Muscle layer of duodenum (tissue), 2 donors: Measurements from ENCODE around the gene CACHD1.

Experiments used
- H3K27ac ChIP-seq: one replicate; pipeline ENCODE4 v1.7.0; 2013; ENCODE audit warnings: mild to moderate bottlenecking, low read length
- H3K27me3 ChIP-seq: one replicate; pipeline ENCODE4 v1.7.0; 2013; ENCODE audit warnings: low read depth, mild to moderate bottlenecking, control low read depth, low read length
- H3K36me3 ChIP-seq, 2 donors: one replicate each; pipeline ENCODE4 v1.7.0; 2013; ENCODE audit warnings: low read length in 2 of 2, control low read depth in 1 of 2, mild to moderate bottlenecking in 1 of 2; ENCODE audit not compliant: insufficient read depth in 2 of 2, control insufficient read depth in 1 of 2
- H3K4me1 ChIP-seq, 2 donors: one replicate each; pipeline ENCODE4 v1.7.0; 2013; ENCODE audit warnings: low read length in 2 of 2, mild to moderate bottlenecking in 2 of 2, control low read depth in 1 of 2, moderate library complexity in 1 of 2; ENCODE audit not compliant: insufficient read depth in 2 of 2, control insufficient read depth in 1 of 2
- H3K4me3 ChIP-seq, 2 donors: one replicate each; pipeline ENCODE4 v1.7.0; 2013; ENCODE audit warnings: low read length in 2 of 2, low read depth in 1 of 2, mild to moderate bottlenecking in 1 of 2
- H3K9me3 ChIP-seq, 2 donors: one replicate each; pipeline ENCODE4 v1.7.0; 2013; ENCODE audit warnings: low read length in 2 of 2, control low read depth in 1 of 2, mild to moderate bottlenecking in 1 of 2; ENCODE audit not compliant: control insufficient read depth in 1 of 2
- donor health status: healthy.

CACHD1 gene

GRCh38 chr1:64561993-64562392, 92.1 kb downstream of the CACHD1 start:
- H3K4me3 ChIP-seq, result no peak overlapping the region
- peaks cover 0 to 6% of the 10 kb centered on the region in 2 donors for H3K4me1 ChIP-seq

DNA sequence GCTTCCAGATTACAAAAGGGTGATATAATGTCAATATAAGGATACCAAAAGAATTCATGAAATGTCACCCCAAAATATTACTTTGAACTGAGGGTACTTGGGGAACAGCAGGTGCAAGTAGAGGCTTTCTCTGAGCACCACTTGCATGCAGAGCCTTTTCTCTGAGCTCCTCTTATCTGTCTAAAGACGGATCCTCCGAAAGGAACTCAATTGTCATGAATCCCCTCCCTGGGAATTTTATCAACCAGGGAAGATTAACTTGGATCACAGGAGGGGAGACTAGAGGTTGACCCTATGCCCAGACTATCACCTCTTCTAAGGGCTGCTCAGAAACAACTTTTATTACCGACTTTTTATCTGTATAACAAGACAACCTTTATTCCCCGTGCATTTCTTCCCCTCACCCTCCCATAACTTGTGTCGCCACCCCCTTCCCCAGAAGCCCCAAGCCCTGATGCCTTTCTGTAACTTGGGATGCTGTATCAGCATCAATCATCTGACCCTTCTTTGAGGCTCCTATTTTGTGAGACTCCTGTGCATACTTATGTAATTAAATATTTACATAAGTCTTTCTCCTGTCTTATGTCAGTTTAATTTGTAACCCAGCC, 94.1 kb downstream of the CACHD1 start:
- H3K9me3 ChIP-seq, result peaks cover 7 to 8% of the 10 kb centered on the region in 2 donors
- peaks cover 0 to 6% of the 10 kb centered on the region in 2 donors for H3K4me1 ChIP-seq
- H3K4me3 ChIP-seq, result no peak overlapping the region
- no peak overlapping the region for H3K27ac ChIP-seq
- no peaks in the 10 kb centered on the region for H3K36me3 ChIP-seq
- no peaks in the 10 kb centered on the region for H3K27me3 ChIP-seq

More at GRCh38 chr1:64561993-64562392, 92.1 kb downstream of the CACHD1 start:
- peaks cover 0 to 5% of the 10 kb centered on the region in 2 donors for H3K36me3 ChIP-seq
- H3K27me3 ChIP-seq, result no peaks in the 10 kb centered on the region
- no peak overlapping the region for H3K27ac ChIP-seq
- H3K9me3 ChIP-seq, result peaks cover 7 to 8% of the 10 kb centered on the region in 2 donors

- no peak overlapping the region for H3K27ac ChIP-seq
- peaks cover 0 to 6% of the 10 kb centered on the region in 2 donors for H3K4me1 ChIP-seq
- H3K9me3 ChIP-seq, result peaks cover 7 to 8% of the 10 kb centered on the region in 2 donors
- no peak overlapping the region for H3K4me3 ChIP-seq
- H3K36me3 ChIP-seq, result no peaks in the 10 kb centered on the region
- no peaks in the 10 kb centered on the region for H3K27me3 ChIP-seq
Observed at GRCh38 chr1:64564891-64565290, 95.0 kb downstream of the CACHD1 start.

- Histone ChIP-seq H3K4me1 (peaks cover 0 to 6% of the 10 kb centered on the region in 2 donors), H3K9me3 (peaks cover 3 to 6% of the 10 kb centered on the region in 2 donors), H3K27ac (no peak overlapping the region)
Observed at GRCh38 chr1:64567426-64568170, 97.7 kb downstream of the CACHD1 start.

GRCh38 chr1:64568171-64568450, 98.2 kb downstream of the CACHD1 start:
- Histone ChIP-seq H3K27me3 (no peaks in the 10 kb centered on the region), H3K27ac (no peak overlapping the region), H3K9me3 (peaks cover 0 to 1% of the 10 kb centered on the region in 2 donors), H3K4me3 (no peak overlapping the region), H3K4me1 (peaks cover 0 to 6% of the 10 kb centered on the region in 2 donors), H3K36me3 (no peaks in the 10 kb centered on the region)

More at GRCh38 chr1:64567426-64568170, 97.7 kb downstream of the CACHD1 start:
- no peaks in the 10 kb centered on the region for H3K27me3 ChIP-seq
- no peaks in the 10 kb centered on the region for H3K36me3 ChIP-seq
- H3K4me3 ChIP-seq, result no peak overlapping the region

DNA sequence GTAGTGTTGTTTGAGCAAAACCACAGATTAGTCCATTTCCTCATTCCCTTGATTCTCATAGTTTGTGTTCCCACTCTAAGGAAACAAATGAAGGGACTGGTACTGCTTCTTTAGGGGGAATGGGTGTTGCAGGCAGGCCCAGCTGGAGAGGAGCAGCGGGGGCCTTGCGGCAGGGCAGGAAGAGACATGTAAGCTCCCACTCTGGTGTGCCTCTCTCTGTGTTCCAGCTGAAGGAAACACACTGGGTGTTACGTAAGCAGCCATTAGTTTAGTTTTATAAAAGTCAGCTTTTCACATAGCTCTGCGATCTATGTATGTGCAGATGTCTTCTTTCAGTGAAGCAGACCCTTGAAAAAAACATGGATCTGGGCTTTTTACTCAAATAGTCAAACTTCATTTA, 99.5 kb downstream of the CACHD1 start:
- H3K4me1 ChIP-seq, result peaks cover 0 to 6% of the 10 kb centered on the region in 2 donors

GRCh38 chr1:64570267-64570855, 100.4 kb downstream of the CACHD1 start:
- Histone ChIP-seq H3K27ac (no peak overlapping the region), H3K27me3 (no peaks in the 10 kb centered on the region), H3K9me3 (no peaks in the 10 kb centered on the region), H3K4me1 (peaks cover 0 to under 1% of the 10 kb centered on the region in 2 donors), H3K36me3 (no peaks in the 10 kb centered on the region), H3K4me3 (no peak overlapping the region)

More for the DNA sequence above, 99.5 kb downstream of the CACHD1 start:
- Histone ChIP-seq H3K27me3 (no peaks in the 10 kb centered on the region), H3K36me3 (no peaks in the 10 kb centered on the region), H3K9me3 (no peaks in the 10 kb centered on the region), H3K4me3 (no peak overlapping the region), H3K27ac (no peak overlapping the region)

- Histone ChIP-seq H3K36me3 (no peaks in the 10 kb centered on the region), H3K4me1 (no peaks in the 10 kb centered on the region), H3K9me3 (no peaks in the 10 kb centered on the region), H3K27me3 (no peaks in the 10 kb centered on the region), H3K27ac (no peak overlapping the region), H3K4me3 (no peak overlapping the region)
Observed at GRCh38 chr1:64572222-64572900, 102.4 kb downstream of the CACHD1 start.

DNA sequence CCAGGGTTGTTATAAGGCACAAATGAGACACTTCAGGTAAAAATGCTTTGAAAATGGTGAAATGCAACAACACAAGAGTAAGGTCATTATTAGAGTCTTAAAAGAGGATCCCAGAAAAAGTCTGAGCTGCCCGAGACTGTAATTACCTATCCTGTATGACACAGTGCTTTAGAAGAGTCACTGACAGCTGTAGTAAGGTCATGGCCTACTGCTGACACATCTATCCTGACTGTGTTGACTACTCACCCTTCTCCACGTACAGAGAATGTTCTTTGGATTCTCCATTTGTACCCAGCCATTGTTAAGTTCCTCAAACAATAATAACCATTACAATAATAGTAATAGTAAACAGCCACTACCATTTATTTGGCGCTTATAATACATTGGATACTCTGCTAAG, 104.4 kb downstream of the CACHD1 start:
- H3K9me3 ChIP-seq, result no peaks in the 10 kb centered on the region
- H3K27ac ChIP-seq, result no peak overlapping the region
- H3K27me3 ChIP-seq, result no peaks in the 10 kb centered on the region

DNA sequence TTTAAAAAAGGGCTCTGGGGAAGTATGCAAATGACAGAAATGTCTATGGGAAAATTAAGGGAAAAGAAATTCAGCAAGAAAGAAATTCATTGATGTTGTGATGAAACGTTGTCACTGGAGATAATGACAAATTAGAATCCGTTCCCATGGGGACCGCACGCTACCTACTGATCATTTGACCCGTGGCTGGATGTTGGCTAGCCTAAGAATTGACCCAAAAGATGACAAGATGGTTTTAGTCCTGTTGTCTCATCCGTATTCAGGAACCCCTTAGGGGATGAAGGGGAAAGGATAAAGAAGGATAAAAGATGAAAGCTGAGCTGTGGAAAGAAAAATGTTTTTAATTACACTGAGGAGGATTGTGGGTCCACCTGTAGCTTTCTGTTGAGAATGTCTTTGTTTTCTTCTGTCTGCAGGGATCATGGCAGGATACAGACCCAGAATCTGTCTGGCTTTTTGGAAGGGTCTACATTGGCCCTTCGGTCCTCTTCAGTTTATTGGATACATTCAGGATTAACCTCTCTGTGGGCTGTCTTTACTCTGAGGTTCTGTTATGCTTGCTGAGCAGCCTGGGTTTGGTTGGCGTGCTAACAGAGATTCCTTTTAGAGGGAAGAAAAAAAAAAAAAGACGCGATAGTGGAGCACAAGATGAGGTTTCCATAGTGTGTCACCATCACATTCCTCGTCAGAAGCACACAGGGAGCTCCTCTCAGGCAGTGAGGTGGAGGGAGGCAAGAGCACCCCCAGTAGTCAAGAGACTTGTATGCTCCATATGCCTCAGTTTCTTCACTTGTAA, 106.2 kb downstream of the CACHD1 start:
- H3K27me3 ChIP-seq, result no peaks in the 10 kb centered on the region
- H3K9me3 ChIP-seq, result no peaks in the 10 kb centered on the region
- no peaks in the 10 kb centered on the region for H3K36me3 ChIP-seq
- H3K27ac ChIP-seq, result no peak overlapping the region
- no peak overlapping the region for H3K4me3 ChIP-seq
- H3K4me1 ChIP-seq, result no peaks in the 10 kb centered on the region

More for the DNA sequence above, 104.4 kb downstream of the CACHD1 start:
- no peak overlapping the region for H3K4me3 ChIP-seq
- no peaks in the 10 kb centered on the region for H3K36me3 ChIP-seq
- no peaks in the 10 kb centered on the region for H3K4me1 ChIP-seq
